Measurements from ENCODE around the gene CTNNA1. TPM values are rescaled to one million over a fixed set of nuclear protein-coding genes. Genes with fewer than 3 reads are reported as not detected.

The CTNNA1 gene
- total and polyA plus RNA-seq, 2 of the 8 experiments (the other 6 are each of a cell fraction or from before 2014, with no cell fraction given): 115 to 349 TPM

- no peak for TF ChIP-seq SUZ12 (IDR thresholded peaks at IDR 0.05; ENCODE audit: low read length)
- no peak for TF ChIP-seq KDM5A (IDR thresholded peaks at IDR 0.05; ENCODE audit: low read length)
These were observed 142.7 kb downstream of the CTNNA1 start (continued) for GRCh38 chr5:138895918-138896317.
